H9 (cell line): Measurements from ENCODE around the gene MORN1. TPM values are rescaled to one million over a fixed set of nuclear protein-coding genes. Genes with fewer than 3 reads are reported as not detected.

Experiments
- DNase-seq: peaks from one replicate; pipeline ENCODE4 v3.0.0-alpha.2; 2017
- H2AFZ ChIP-seq: one replicate; pipeline ENCODE4 v1.6.1; 2013; ENCODE audit warnings: mild to moderate bottlenecking, low read length, control low read depth, moderate library complexity
- H2AK5ac ChIP-seq: 2 replicates; pipeline ENCODE4 v1.6.1; 2013; ENCODE audit warnings: low read length, control low read depth, mixed read lengths; ENCODE audit not compliant: insufficient read length
- H2BK120ac ChIP-seq: one replicate; pipeline ENCODE4 v1.6.1; 2013; ENCODE audit warnings: low read depth, mild to moderate bottlenecking, low read length, control low read depth, inconsistent platforms; ENCODE audit not compliant: poor library complexity, severe bottlenecking
- H2BK12ac ChIP-seq: 2 replicates; pipeline ENCODE4 v1.6.1; 2013; ENCODE audit warnings: low read length, control low read depth, mixed read lengths, low read depth; ENCODE audit not compliant: insufficient read length
- H2BK15ac ChIP-seq: 2 replicates; pipeline ENCODE4 v1.6.1; 2013; ENCODE audit warnings: low read depth, low read length, control low read depth
- H2BK20ac ChIP-seq: one replicate; pipeline ENCODE4 v1.6.1; 2013; ENCODE audit warnings: low read depth, mild to moderate bottlenecking, low read length, control low read depth, inconsistent platforms; ENCODE audit not compliant: poor library complexity, severe bottlenecking
- H2BK5ac ChIP-seq: 2 replicates; pipeline ENCODE4 v1.6.1; 2013; ENCODE audit warnings: low read length, control low read depth, mixed read lengths; ENCODE audit not compliant: insufficient read length
- H3K14ac ChIP-seq: 2 replicates; pipeline ENCODE4 v1.6.1; 2013; ENCODE audit warnings: low read length, control low read depth; ENCODE audit not compliant: insufficient read depth
- H3K18ac ChIP-seq: 2 replicates; pipeline ENCODE4 v1.6.1; 2013; ENCODE audit warnings: low read depth, mild to moderate bottlenecking, mixed read lengths, low read length, control low read depth; ENCODE audit not compliant: insufficient read length
- H3K23ac ChIP-seq: 2 replicates; pipeline ENCODE4 v1.6.1; 2013; ENCODE audit warnings: low read length, control low read depth, mixed read lengths, low read depth; ENCODE audit not compliant: insufficient read length
- H3K23me2 ChIP-seq: 2 replicates; pipeline ENCODE4 v1.6.1; 2013; ENCODE audit warnings: low read depth, mild to moderate bottlenecking, mixed read lengths, low read length, control low read depth; ENCODE audit not compliant: insufficient read length, poor library complexity, severe bottlenecking
- H3K27ac ChIP-seq: 2 replicates; pipeline ENCODE4 v1.5.1; 2013; ENCODE audit warnings: low read length, control low read depth, mixed read lengths, low read depth; ENCODE audit not compliant: insufficient read length
- H3K27me3 ChIP-seq: 2 replicates; pipeline ENCODE4 v1.6.1; 2013; ENCODE audit warnings: low read length, control low read depth, inconsistent platforms; ENCODE audit not compliant: insufficient read depth
- H3K4ac ChIP-seq: 2 replicates; pipeline ENCODE4 v1.6.1; 2013; ENCODE audit warnings: low read depth, mild to moderate bottlenecking, control low read depth, inconsistent platforms, low read length, moderate library complexity
- H3K4me1 ChIP-seq: 2 replicates; pipeline ENCODE4 v1.6.1; 2013; ENCODE audit warnings: low read length, control low read depth, inconsistent platforms; ENCODE audit not compliant: insufficient read depth
- H3K4me2 ChIP-seq: 2 replicates; pipeline ENCODE4 v1.6.1; 2013; ENCODE audit warnings: low read length, control low read depth, mixed read lengths; ENCODE audit not compliant: insufficient read length, insufficient read depth
- H3K56ac ChIP-seq: 2 replicates; pipeline ENCODE4 v1.6.1; 2013; ENCODE audit warnings: low read depth, mild to moderate bottlenecking, mixed read lengths, low read length, control low read depth; ENCODE audit not compliant: insufficient read length
- H3K79me1 ChIP-seq: 2 replicates; pipeline ENCODE4 v1.6.1; 2013; ENCODE audit warnings: low read depth, mild to moderate bottlenecking, moderate library complexity, low read length, control low read depth, inconsistent platforms; ENCODE audit not compliant: insufficient read depth, poor library complexity, severe bottlenecking
- H3K79me2 ChIP-seq: 2 replicates; pipeline ENCODE4 v1.6.1; 2013; ENCODE audit warnings: low read length, control low read depth, inconsistent platforms; ENCODE audit not compliant: insufficient read depth
- H3K9ac ChIP-seq: 2 replicates; pipeline ENCODE4 v1.6.1; 2013; ENCODE audit warnings: low read length, control low read depth, mixed read lengths; ENCODE audit not compliant: insufficient read length; ENCODE audit errors: extremely low read depth
- H3K9me3 ChIP-seq: one replicate; pipeline ENCODE4 v1.6.1; 2013; ENCODE audit warnings: low read depth, low read length, inconsistent platforms; ENCODE audit not compliant: control insufficient read depth
- H3T11ph ChIP-seq: one replicate; pipeline ENCODE4 v1.6.1; 2013; ENCODE audit warnings: mild to moderate bottlenecking, low read length, control low read depth, inconsistent platforms
- H4K20me1 ChIP-seq: one replicate; pipeline ENCODE4 v1.6.1; 2013; ENCODE audit not compliant: control insufficient read depth, insufficient read length, insufficient read depth
- H4K5ac ChIP-seq: 2 replicates; pipeline ENCODE4 v1.6.1; 2013; ENCODE audit warnings: low read depth, mild to moderate bottlenecking, mixed read lengths, low read length, control low read depth; ENCODE audit not compliant: insufficient read length
- H4K8ac ChIP-seq: replicated peaks from 2 replicates; pipeline ENCODE4 v1.6.1; 2013; ENCODE audit warnings: low read length, control low read depth, mixed read lengths, low read depth; ENCODE audit not compliant: insufficient read length
- H4K91ac ChIP-seq: 2 replicates; pipeline ENCODE4 v1.6.1; 2013; ENCODE audit warnings: low read depth, mild to moderate bottlenecking, moderate library complexity, mixed read lengths, low read length, control low read depth; ENCODE audit not compliant: insufficient read length
- H3K27ac Mint-ChIP-seq, 3 experiments: 2 replicates in 2 of 3; 3 replicates in 1 of 3; pipeline ENCODE4 v1.8.0; 2020 to 2021; ENCODE audit warnings: mixed read lengths in 3 of 3, mild to moderate bottlenecking in 1 of 3, moderate library complexity in 1 of 3
- H3K27me3 Mint-ChIP-seq: 2 replicates; pipeline ENCODE4 v1.8.0; 2021; ENCODE audit warnings: low read depth, mild to moderate bottlenecking, moderate library complexity, mixed read lengths
- H3K36me3 Mint-ChIP-seq, 3 experiments: 2 replicates in 2 of 3; 3 replicates in 1 of 3; pipeline ENCODE4 v1.8.0; 2020 to 2021; ENCODE audit warnings: low read depth in 3 of 3, mixed read lengths in 3 of 3; ENCODE audit not compliant: insufficient read depth in 1 of 3
- H3K4me1 Mint-ChIP-seq, 2 experiments: 2 replicates each; pipeline ENCODE4 v1.8.0; 2020; ENCODE audit warnings: mixed read lengths in 2 of 2
- H3K4me3 Mint-ChIP-seq, 2 experiments: 2 replicates in 1 of 2; 3 replicates in 1 of 2; pipeline ENCODE4 v1.8.0; 2020 to 2021; ENCODE audit warnings: mild to moderate bottlenecking in 2 of 2, mixed read lengths in 2 of 2, moderate library complexity in 1 of 2
- H3K9me3 Mint-ChIP-seq, 2 experiments: 2 replicates in 1 of 2; 3 replicates in 1 of 2; pipeline ENCODE4 v1.8.0; 2020; ENCODE audit warnings: mild to moderate bottlenecking in 2 of 2, mixed read lengths in 2 of 2, moderate library complexity in 1 of 2
- WGBS: extraction: QIAGEN DNeasy Blood & Tissue Kit; methylation state at CpG from one replicate; pipeline ENCODE4 v1.1.7; 2013; ENCODE audit warnings: missing lambda C conversion rate, low lambda C conversion rate, mixed read lengths; ENCODE audit not compliant: insufficient read length; ENCODE audit errors: extremely low coverage; 5-methylcytosine and 5-hydroxymethylcytosine counted together
- total RNA-seq: library from RNA; stranded (reverse); gene quantifications from 2 replicates; pipeline ENCODE4 v1.2.1, GENCODE V29; 2021
- TF ChIP-seq, protein P1 (sequence below): fragments of 200-600 bp; sonication (generic); conservative IDR thresholded peaks from 3 replicates; pipeline ENCODE4 v1.8.0; 2021; ENCODE audit warnings: antibody characterized with exemption, mild to moderate bottlenecking

The MORN1 gene
- total RNA-seq, 1 experiment from 2014 or later, result 12.7 TPM

DNA sequence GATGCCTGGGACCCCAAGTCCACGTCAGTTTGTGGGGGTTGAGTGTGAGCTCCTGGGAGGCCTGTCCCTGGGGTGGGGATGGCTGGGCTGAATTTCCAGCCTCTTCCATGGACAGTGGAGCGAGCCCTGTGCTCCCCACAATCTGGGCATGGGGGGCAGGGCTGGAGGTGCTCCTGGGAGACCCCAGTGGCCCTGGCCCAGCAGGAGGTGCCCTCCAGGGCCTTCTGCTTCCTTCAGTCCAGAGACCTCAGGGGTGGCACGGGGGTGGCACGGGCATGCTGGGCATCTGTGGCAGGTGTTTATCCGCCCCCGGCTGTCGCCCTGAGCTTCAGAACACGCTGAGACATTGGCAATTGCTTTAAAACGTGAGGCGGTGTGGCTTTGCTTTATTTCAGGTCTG, 40.9 kb downstream of the MORN1 start:
- H3K23ac ChIP-seq, result no peak overlapping the region
- H3K27ac Mint-ChIP-seq, result no peak overlapping the region

More for the DNA sequence above, 40.9 kb downstream of the MORN1 start:
- no CpG with 5 or more reads among the region's 10 CpGs for WGBS
- no peak overlapping the region for H4K8ac ChIP-seq
- no peaks in the 10 kb centered on the region for H3K27me3 Mint-ChIP-seq
- no peak overlapping the region for H2BK15ac ChIP-seq
- H3K27me3 ChIP-seq, result no peaks in the 10 kb centered on the region
- no peak overlapping the region for H3K56ac ChIP-seq
- H2BK20ac ChIP-seq, result no peak overlapping the region
- H2BK12ac ChIP-seq, result no peak overlapping the region
- H2AK5ac ChIP-seq, result no peak overlapping the region
- H3K4me1 ChIP-seq, result no peaks in the 10 kb centered on the region
- no peak overlapping the region for H3K9ac ChIP-seq
- H2BK120ac ChIP-seq, result no peak overlapping the region
- DNase-seq, result no peak
- H4K5ac ChIP-seq, result no peak overlapping the region
- no peaks in the 10 kb centered on the region for H3K79me1 ChIP-seq
- H3K4me3 Mint-ChIP-seq, result no peak overlapping the region
- no peaks in the 10 kb centered on the region for H3K36me3 Mint-ChIP-seq
- H3K23me2 ChIP-seq, result no peaks in the 10 kb centered on the region
- no peak overlapping the region for H4K91ac ChIP-seq
- H3K4ac ChIP-seq, result no peak overlapping the region
- no peak overlapping the region for H3K14ac ChIP-seq
- H3K4me2 ChIP-seq, result no peak overlapping the region
- H4K20me1 ChIP-seq, result no peaks in the 10 kb centered on the region
- no peak overlapping the region for H2AFZ ChIP-seq
- peaks cover 0 to 9% of the 10 kb centered on the region in 2 experiments; a peak in 1 of 4 replicates for H3K4me1 Mint-ChIP-seq
- TF ChIP-seq, protein P1, sequence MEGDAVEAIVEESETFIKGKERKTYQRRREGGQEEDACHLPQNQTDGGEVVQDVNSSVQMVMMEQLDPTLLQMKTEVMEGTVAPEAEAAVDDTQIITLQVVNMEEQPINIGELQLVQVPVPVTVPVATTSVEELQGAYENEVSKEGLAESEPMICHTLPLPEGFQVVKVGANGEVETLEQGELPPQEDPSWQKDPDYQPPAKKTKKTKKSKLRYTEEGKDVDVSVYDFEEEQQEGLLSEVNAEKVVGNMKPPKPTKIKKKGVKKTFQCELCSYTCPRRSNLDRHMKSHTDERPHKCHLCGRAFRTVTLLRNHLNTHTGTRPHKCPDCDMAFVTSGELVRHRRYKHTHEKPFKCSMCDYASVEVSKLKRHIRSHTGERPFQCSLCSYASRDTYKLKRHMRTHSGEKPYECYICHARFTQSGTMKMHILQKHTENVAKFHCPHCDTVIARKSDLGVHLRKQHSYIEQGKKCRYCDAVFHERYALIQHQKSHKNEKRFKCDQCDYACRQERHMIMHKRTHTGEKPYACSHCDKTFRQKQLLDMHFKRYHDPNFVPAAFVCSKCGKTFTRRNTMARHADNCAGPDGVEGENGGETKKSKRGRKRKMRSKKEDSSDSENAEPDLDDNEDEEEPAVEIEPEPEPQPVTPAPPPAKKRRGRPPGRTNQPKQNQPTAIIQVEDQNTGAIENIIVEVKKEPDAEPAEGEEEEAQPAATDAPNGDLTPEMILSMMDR, result no peak
- H2BK5ac ChIP-seq, result no peak overlapping the region
- no peaks in the 10 kb centered on the region for H3K9me3 Mint-ChIP-seq
- no peaks in the 10 kb centered on the region for H3K79me2 ChIP-seq
- no peak overlapping the region for H3K18ac ChIP-seq
- H3K27ac ChIP-seq, result no peak overlapping the region
- H3T11ph ChIP-seq, result no peak overlapping the region
- no peaks in the 10 kb centered on the region for H3K9me3 ChIP-seq
